ENCODE results near the gene GALNT1.

DNA sequence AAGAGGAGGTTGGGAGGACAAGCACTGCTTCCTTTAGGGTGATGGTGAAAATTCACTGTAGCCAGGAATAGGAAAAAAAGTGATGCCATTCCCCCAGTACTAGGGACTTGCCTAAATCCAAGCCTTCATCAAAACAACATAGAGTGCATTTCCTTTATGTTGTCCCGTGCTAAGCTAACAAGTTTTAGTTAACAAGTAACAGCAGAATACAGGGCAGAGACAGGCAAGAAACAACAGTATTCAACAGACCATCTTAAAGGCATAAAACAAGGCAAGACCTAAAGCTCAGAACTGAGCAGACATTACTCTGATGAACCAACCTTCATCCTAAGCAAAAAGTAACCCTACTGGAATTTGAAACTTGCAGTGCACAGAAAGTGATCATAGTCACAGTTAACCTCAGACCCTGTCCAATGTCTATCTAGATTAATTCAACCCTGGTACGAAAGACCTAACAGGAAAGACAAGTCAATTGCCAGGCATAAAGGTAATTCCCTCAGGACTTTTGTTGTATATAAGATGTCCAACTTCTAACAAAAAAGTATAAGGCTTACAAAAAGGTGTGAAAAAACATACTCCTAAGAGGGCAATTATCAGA, 34.4 kb upstream of the GALNT1 start:
- no peak for TF ChIP-seq CTCF (IDR thresholded peaks at IDR 0.05; ENCODE audit: low read length)
- TF ChIP-seq EZH2 (optimal IDR thresholded peaks at IDR 0.05; ENCODE audit: low read depth, low read length), result no peak
